Ectodermal cell (in vitro differentiated cells): Measurements from ENCODE around the gene DNAAF1.
A peak's percentile ranks its signal among the peaks of the same experiment; 100 is the strongest.

Experiments used
- H3K27ac ChIP-seq: 2 replicates; pipeline ENCODE4 v1.7.0; 2013; ENCODE audit warnings: mild to moderate bottlenecking, low read depth, low read length; ENCODE audit not compliant: insufficient read depth, poor library complexity, severe bottlenecking
- H3K27me3 ChIP-seq: 2 replicates; pipeline ENCODE4 v1.7.0; 2013; ENCODE audit warnings: mild to moderate bottlenecking, low read length; ENCODE audit not compliant: insufficient read depth, control insufficient read depth, poor library complexity, severe bottlenecking
- H3K36me3 ChIP-seq: one replicate; pipeline ENCODE4 v1.7.0; 2013; ENCODE audit warnings: low read length; ENCODE audit not compliant: control insufficient read depth, insufficient read depth
- H3K4me1 ChIP-seq: one replicate; pipeline ENCODE4 v1.7.0; 2013; ENCODE audit warnings: low read length; ENCODE audit not compliant: control insufficient read depth, insufficient read depth
- H3K4me3 ChIP-seq: 2 replicates; pipeline ENCODE4 v1.7.0; 2013; ENCODE audit warnings: low read depth, low read length, control low read depth; ENCODE audit not compliant: insufficient read depth
- H3K9me3 ChIP-seq: 2 replicates; pipeline ENCODE4 v1.7.0; 2013; ENCODE audit warnings: mild to moderate bottlenecking, low read length, moderate library complexity; ENCODE audit not compliant: control insufficient read depth
- WGBS, 2 experiments: methylation state at CpG; one replicate each; pipeline ENCODE4 v1.1.7; 2013; ENCODE audit warnings: missing lambda C conversion rate in 2 of 2; 5-methylcytosine and 5-hydroxymethylcytosine counted together

Gene DNAAF1

DNA sequence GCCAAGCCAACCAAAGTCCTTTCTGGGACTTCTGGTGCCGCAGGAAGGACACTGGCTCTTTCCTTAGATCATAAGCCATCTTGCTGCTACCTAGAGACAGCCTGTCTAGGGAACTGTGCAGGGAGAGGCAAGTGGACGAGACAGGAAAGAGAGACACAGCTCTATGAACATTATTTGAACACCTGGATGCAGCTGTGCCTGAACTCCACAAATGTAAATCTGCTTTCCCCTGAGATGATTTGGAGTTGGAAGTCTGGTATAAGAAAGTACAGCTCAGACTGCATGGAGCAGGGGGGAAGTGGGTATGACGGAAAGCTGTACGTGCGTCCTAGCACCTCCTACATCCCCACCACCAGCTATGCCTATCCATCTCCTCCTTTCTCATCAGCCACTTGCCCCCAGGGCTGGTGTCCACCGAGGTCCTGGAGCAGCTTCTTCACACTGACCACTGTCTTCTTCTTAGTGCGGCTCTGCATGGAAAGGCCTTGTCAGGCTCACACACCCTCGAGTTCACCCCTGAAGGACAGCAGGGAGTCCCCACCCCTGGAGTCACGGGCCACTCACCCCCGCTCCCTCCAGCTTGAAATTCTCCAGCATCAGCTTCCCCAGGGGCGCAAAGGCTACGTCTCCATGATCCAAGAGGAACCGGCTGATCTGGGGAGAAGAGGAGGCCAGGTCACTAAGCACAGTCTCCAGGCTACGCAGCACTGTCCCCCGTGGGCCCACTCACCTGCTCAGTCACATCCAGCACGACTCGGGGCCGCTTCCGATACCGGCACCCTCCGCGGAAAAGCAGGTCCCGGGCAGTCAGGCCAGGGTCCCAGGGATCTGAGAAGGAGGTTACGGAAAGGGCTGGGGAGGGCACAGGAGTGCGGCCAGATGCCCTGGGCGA is 37.8 kb downstream of the DNAAF1 start:
- Histone ChIP-seq H3K4me1 (peaks cover 4% of the 10 kb centered on the region), H3K4me3 (no peak overlapping the region), H3K27ac (no peak overlapping the region), H3K27me3 (no peaks in the 10 kb centered on the region), H3K9me3 (no peaks in the 10 kb centered on the region), H3K36me3 (peaks cover 32% of the 10 kb centered on the region)
- WGBS, 2 experiments: 96% methylated on average over 26 of the region's 26 CpGs

DNA sequence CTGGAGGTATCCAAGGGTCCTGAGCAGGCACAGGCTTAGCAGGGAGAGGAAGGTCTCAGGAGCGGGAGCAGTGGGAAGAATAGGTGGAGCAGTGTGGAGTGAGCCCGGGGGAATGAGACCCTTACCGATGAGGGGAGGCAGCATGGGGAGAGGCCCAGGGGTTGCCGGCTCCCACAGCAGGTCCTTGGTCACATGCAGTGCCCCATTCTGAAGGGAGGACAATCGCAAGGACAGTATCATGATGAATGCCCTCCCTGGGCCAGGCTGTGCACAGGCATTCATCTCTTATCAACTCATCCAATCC is 38.4 kb downstream of the DNAAF1 start:
- WGBS, 2 experiments: 97% methylated on average over 5 of the region's 5 CpGs
- Histone ChIP-seq H3K4me3 (no peak overlapping the region), H3K4me1 (peaks cover 4% of the 10 kb centered on the region), H3K9me3 (no peaks in the 10 kb centered on the region), H3K36me3 (peaks cover 27% of the 10 kb centered on the region), H3K27ac (no peak overlapping the region), H3K27me3 (no peaks in the 10 kb centered on the region)

DNA sequence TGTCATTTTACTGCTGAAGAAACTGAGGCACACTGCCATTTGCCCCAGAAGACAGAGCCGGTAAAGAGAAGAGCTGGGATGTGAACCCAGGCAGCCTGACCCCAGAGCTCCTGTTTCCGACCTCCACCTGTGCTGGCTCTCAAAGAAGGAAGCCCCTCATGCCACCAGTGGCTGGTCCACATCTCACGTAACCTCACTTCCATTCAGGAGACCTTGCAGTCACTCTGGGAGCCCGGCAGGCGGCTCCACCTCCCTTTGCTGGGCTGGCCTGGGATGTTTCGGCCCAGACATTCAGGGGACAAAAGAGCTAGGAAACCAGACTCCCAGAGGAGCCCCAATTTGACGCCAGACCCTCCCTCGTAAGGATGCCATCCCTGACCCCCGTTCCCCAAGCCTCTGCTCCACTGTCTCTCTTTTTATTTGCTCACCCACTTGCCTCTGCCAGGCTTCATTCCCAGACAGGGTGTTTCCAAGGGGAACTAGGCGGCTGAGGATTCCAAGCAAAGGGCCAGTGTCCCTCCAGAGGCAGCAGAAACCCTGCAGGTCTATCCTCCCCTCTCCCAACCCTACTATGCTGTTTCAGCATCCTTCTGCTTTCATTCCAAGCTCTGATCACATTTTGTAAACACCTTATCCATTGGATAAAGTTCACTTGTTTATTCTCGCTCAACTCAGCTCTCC is 38.9 kb downstream of the DNAAF1 start:
- Histone ChIP-seq H3K27me3 (no peaks in the 10 kb centered on the region), H3K36me3 (peaks cover 24% of the 10 kb centered on the region), H3K4me3 (no peak overlapping the region), H3K27ac (no peak overlapping the region), H3K4me1 (peaks cover 4% of the 10 kb centered on the region), H3K9me3 (no peaks in the 10 kb centered on the region)
- 92% methylated on average over 11 of the region's 11 CpGs for whole genome bisulfite sequencing, 2 experiments

DNA sequence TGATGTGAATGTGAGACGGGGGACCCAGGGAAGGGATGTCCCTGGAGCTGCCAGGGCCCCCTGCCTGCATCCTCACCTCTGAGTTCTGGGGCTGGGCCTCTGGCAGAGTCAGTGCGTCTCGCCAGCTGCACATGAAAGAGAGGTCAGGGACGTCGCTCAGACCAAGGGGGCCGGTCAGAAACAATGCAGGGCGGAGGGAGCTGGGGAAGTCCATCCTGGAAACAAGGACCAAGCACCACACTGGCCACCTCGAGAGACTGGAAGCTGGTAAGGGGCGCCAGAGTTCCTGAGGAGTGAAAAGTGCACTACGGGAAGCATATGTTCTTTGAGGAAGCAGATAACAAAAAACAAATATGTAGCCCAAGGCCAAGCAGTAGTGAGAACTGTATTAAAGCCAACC is 39.7 kb downstream of the DNAAF1 start:
- Histone ChIP-seq H3K9me3 (no peaks in the 10 kb centered on the region), H3K27ac (no peak overlapping the region), H3K27me3 (no peaks in the 10 kb centered on the region), H3K36me3 (peaks cover 22% of the 10 kb centered on the region), H3K4me1 (peaks cover 4% of the 10 kb centered on the region), H3K4me3 (no peak overlapping the region)
- 94% methylated on average over 10 of the region's 10 CpGs for WGBS, 2 experiments

DNA sequence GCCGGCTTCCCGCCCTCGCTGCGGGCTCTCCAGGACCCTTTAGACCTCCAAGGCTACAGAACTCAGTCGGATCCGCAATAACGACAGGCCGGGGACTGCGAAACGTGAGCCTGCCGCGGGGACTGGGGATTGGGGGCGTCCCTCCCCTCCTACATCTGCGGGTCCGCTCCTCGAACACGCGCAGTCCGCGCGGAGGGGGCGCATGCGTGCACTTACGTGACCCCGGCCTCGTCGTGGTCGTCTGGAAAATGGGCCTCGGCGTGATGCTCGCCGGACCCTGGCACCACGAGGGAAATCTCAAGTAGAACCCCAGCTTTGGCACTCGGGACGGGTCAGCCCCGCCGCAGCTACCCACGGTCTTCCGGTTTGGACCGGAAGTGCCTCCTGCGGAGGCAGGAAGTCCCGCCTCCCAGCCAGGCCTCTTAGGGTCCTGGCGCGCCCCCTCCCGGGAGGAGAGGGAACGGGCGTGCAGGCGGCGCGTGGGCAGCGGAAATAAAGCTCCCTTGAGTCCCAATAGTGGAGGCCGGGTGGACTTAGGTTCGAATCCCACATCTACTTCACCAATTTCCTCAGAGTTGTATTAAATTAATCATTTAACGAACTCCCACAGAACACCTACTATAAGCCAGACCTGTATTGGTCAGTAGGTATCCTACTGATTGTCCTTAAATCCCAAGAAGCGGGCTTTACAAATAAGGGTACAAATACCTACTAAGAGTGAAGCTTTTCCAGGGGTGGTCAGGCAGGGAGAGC is 41.8 kb downstream of the DNAAF1 start, which contains the start of gene TAF1C:
Gene TAF1C, minus strand, starts transcription at position 373 of the 753 bp plus-strand sequence. CDS start 2,069 bp downstream, outside the sequence.
- Histone ChIP-seq H3K36me3 (peaks cover 7% of the 10 kb centered on the region), H3K4me3 (peak within 1 kb of the TSS; percentile 97), H3K9me3 (no peaks in the 10 kb centered on the region), H3K27me3 (no peaks in the 10 kb centered on the region), H3K27ac (peak within 1 kb of the TSS; percentile 31), H3K4me1 (peaks cover 4% of the 10 kb centered on the region)
- WGBS, 2 experiments: 3% methylated on average over 55 of the region's 55 CpGs

DNA sequence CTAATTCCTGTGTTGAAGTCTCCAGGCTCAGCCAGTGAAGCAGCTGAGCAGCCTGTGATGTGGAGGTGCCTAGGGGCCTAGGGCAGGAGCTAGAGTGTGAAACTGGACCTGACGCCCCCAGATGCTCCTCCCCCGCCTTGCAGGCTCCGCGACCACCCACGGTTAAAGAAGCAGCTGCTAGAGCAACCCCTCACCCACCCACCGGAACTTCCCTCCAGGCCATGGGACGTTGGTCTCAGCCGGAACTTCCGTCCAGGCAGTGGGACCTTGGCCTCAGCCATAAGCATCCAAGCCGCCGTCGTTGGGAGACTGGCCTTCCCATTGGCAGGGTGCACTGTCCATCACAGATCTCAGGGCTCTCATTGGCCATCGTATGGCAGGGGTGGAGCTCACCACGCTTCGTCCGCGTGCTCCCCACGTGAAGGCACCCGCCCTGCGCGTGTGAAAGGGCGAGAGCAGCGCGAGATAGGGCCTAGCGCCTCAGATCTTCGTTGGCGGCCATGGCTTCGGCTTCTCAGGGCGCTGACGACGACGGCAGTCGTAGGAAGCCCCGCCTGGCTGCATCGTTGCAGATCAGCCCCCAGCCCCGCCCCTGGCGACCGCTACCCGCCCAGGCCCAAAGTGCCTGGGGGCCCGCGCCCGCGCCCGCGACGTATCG is 45.8 kb downstream of the DNAAF1 start, which contains the start of gene ADAD2:
Gene ADAD2, plus strand, starts transcription at position 427 of the 658 bp plus-strand sequence. Its CDS starts 74 bp downstream, at position 501.
- Histone ChIP-seq H3K4me1 (peaks cover under 1% of the 10 kb centered on the region), H3K4me3 (no peak within 1 kb of the TSS), H3K27me3 (no peaks in the 10 kb centered on the region), H3K9me3 (no peaks in the 10 kb centered on the region), H3K27ac (no peak within 1 kb of the TSS), H3K36me3 (no peaks in the 10 kb centered on the region)
- 92 to 93% methylated on average over 47 of the region's 47 CpGs for WGBS, 2 experiments

DNA sequence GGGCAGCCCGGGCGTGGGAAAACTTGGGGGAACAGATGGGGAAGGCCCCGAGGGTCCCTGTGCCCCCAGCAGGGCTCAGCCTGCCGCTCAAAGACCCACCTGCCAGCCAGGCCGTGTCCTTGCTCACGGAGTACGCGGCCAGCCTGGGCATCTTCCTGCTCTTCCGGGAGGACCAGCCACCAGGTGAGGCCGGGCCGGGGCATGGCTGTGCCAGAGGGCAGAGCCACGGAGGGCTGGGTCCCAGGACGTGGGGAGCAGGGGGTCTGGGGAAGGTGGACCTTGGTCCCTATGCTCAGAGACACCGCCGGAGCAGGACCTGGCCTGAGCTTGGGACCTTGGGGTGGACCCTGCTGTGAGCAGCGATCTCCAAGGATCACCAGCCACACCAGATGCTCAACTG is 46.4 kb downstream of the DNAAF1 start:
- Histone ChIP-seq H3K9me3 (no peaks in the 10 kb centered on the region), H3K4me3 (no peak overlapping the region), H3K4me1 (no peaks in the 10 kb centered on the region), H3K27ac (no peak overlapping the region), H3K27me3 (no peaks in the 10 kb centered on the region), H3K36me3 (no peaks in the 10 kb centered on the region)
- WGBS, 2 experiments: 93 to 96% methylated on average over 16 of the region's 16 CpGs

DNA sequence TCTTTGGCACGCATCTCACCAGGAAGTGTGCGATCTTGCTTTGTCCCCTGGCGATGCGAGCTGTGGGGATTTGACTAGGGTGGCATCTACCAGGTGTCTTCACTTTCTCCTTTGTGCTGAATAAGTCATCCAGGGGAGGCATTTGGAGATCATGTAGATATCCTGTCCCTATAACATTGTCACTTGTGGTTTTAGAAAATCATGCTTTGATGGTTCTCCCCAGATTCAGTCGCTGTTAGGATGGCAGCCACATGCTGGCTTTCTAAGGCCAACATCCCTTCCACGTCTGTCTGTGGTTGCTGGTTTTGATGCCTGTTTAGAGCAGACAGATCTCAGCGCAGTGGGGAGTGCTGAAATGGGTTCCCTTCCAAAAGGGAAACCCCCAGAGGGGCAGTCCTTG is 48.4 kb downstream of the DNAAF1 start:
- Histone ChIP-seq H3K27me3 (no peaks in the 10 kb centered on the region), H3K4me1 (no peaks in the 10 kb centered on the region), H3K36me3 (no peaks in the 10 kb centered on the region), H3K9me3 (no peaks in the 10 kb centered on the region), H3K27ac (no peak overlapping the region), H3K4me3 (no peak overlapping the region)
- WGBS, 2 experiments: 87 to 92% methylated on average over 7 of the region's 7 CpGs

DNA sequence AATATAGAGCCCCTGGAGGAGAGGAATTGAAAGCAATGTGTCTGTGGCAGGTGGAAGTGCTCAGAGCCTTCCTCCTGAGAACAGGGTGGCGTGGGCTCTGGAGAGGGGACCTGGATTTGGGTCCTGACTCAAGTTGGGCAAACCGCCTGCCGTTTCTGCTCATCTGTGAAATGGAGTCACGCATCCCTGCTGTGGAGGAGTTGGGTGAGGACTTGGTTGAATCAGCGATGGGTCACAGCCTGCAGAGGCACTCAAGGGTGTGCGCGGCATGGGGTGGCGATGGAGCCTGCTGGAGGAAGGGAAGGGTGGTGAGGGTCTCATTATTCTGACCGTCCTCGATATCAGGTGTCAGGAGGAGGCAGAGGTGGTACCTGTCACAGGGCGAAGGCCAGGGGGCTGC is 48.9 kb downstream of the DNAAF1 start:
- no peaks in the 10 kb centered on the region for H3K9me3 ChIP-seq
- H3K4me3 ChIP-seq: no peak overlapping the region
- H3K36me3 ChIP-seq: no peaks in the 10 kb centered on the region
- H3K27me3 ChIP-seq: no peaks in the 10 kb centered on the region
- WGBS, 2 experiments: 93 to 94% methylated on average over 11 of the region's 11 CpGs
- no peak overlapping the region for H3K27ac ChIP-seq
- H3K4me1 ChIP-seq: no peaks in the 10 kb centered on the region
